ENCODE data around the gene NCKIPSD. TPM values are rescaled to one million over a fixed set of nuclear protein-coding genes. Genes with fewer than 3 reads are reported as not detected.

NCKIPSD gene
- total RNA-seq, 1 donor from 2014 or later: 26.3 TPM

DNA sequence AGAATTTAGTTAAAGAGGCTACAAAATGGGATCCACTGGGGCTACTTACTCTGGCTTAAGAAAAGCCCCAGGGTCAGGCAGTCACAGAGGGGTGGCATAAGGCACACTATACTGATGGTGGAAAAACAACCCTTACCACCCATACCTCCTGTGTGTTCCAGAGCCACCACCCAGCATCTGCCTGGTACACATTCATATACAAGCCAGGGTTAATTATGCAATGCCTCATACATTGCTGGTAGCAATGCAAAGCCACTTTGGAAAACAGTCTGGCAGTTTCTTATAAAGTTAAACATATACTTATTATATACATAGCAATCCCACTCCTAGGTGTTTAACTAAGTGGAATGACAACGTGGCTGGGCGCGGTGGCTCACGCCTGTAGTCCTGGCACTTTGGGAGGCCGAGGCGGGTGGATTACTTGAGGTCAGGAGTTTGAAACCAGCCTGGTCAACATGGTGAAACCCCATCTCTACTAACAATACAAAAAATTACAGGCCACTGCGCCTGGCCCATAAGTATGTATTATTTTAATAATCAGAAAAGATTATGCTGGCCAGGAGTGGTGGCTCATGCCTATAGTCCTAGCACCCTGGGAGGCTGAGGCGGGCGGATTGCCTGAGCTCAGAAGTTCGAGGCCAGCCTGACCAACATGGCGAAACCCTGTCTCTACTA, 15.2 kb upstream of the NCKIPSD start:
- H3K27me3 Mint-ChIP-seq (ENCODE audit: unreplicated experiment): no peaks in the 10 kb centered on the region
- no peak overlapping the region for H3K4me3 Mint-ChIP-seq (ENCODE audit: unreplicated experiment)
- TF ChIP-seq CTCF (IDR thresholded peaks at IDR 0.05): no peak
- no peak for DNase-seq (ENCODE audit: extremely low spot score, unreplicated experiment)
- H3K36me3 Mint-ChIP-seq (ENCODE audit: unreplicated experiment): peaks cover 23% of the 10 kb centered on the region
- no peaks in the 10 kb centered on the region for H3K9me3 Mint-ChIP-seq (ENCODE audit: unreplicated experiment)
- H3K4me1 Mint-ChIP-seq (ENCODE audit: unreplicated experiment): peaks cover 25% of the 10 kb centered on the region
- no peak overlapping the region for H3K27ac Mint-ChIP-seq (ENCODE audit: unreplicated experiment)

DNA sequence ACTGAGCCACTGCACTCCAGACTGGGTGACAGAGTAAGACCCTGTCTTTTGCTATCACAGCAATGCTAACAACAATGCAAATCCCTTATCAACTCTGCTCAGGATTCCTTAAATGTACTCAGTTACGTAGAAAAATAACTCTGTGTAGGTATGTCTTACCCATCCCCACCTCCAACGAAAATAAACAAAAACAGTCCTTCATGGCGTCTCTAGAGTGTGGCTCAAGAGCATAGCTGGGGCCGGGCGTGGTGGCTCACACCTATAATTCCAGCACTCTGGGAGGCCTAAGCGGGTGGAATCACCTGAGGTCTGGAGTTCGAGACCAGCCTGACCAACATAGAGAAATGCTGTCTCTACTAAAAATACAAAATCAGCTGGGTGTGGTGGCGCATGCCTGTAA, 13.2 kb upstream of the NCKIPSD start:
- TF ChIP-seq CTCF (IDR thresholded peaks at IDR 0.05): no peak
- Mint-ChIP-seq H3K4me3 (ENCODE audit: unreplicated experiment) (no peak overlapping the region), H3K27ac (ENCODE audit: unreplicated experiment) (no peak overlapping the region), H3K27me3 (ENCODE audit: unreplicated experiment) (no peaks in the 10 kb centered on the region), H3K4me1 (ENCODE audit: unreplicated experiment) (peaks cover 38% of the 10 kb centered on the region), H3K36me3 (ENCODE audit: unreplicated experiment) (peaks cover 24% of the 10 kb centered on the region), H3K9me3 (ENCODE audit: unreplicated experiment) (no peaks in the 10 kb centered on the region)
- DNase-seq (ENCODE audit: extremely low spot score, unreplicated experiment): no peak

- no peaks in the 10 kb centered on the region for H3K9me3 Mint-ChIP-seq (ENCODE audit: unreplicated experiment)
- H3K27ac Mint-ChIP-seq (ENCODE audit: unreplicated experiment): no peak overlapping the region
- DNase-seq (ENCODE audit: extremely low spot score, unreplicated experiment): no peak
- peaks cover 30% of the 10 kb centered on the region for H3K36me3 Mint-ChIP-seq (ENCODE audit: unreplicated experiment)
- peaks cover 46% of the 10 kb centered on the region for H3K4me1 Mint-ChIP-seq (ENCODE audit: unreplicated experiment)
- TF ChIP-seq CTCF (IDR thresholded peaks at IDR 0.05): no peak
- H3K4me3 Mint-ChIP-seq (ENCODE audit: unreplicated experiment): no peak overlapping the region
- no peaks in the 10 kb centered on the region for H3K27me3 Mint-ChIP-seq (ENCODE audit: unreplicated experiment)
Measured at GRCh38 chr3:48697952-48698351, 12.2 kb upstream of the NCKIPSD start.

GRCh38 chr3:48696601-48697000, 10.9 kb upstream of the NCKIPSD start:
- TF ChIP-seq CTCF (IDR thresholded peaks at IDR 0.05): no peak
- DNase-seq (ENCODE audit: extremely low spot score, unreplicated experiment): no peak
- H3K9me3 Mint-ChIP-seq (ENCODE audit: unreplicated experiment): no peaks in the 10 kb centered on the region
- peaks cover 31% of the 10 kb centered on the region for H3K36me3 Mint-ChIP-seq (ENCODE audit: unreplicated experiment)
- H3K27me3 Mint-ChIP-seq (ENCODE audit: unreplicated experiment): no peaks in the 10 kb centered on the region
- H3K4me3 Mint-ChIP-seq (ENCODE audit: unreplicated experiment): no peak overlapping the region
- peak overlapping the region; percentile 56 for H3K27ac Mint-ChIP-seq (ENCODE audit: unreplicated experiment)
- peaks cover 42% of the 10 kb centered on the region for H3K4me1 Mint-ChIP-seq (ENCODE audit: unreplicated experiment)

- no peak for DNase-seq (ENCODE audit: extremely low spot score, unreplicated experiment)
- Mint-ChIP-seq H3K4me3 (ENCODE audit: unreplicated experiment) (no peak overlapping the region), H3K27ac (ENCODE audit: unreplicated experiment) (peak overlapping the region; percentile 56), H3K36me3 (ENCODE audit: unreplicated experiment) (peaks cover 33% of the 10 kb centered on the region), H3K27me3 (ENCODE audit: unreplicated experiment) (no peaks in the 10 kb centered on the region), H3K9me3 (ENCODE audit: unreplicated experiment) (no peaks in the 10 kb centered on the region), H3K4me1 (ENCODE audit: unreplicated experiment) (peaks cover 42% of the 10 kb centered on the region)
- TF ChIP-seq CTCF (IDR thresholded peaks at IDR 0.05): no peak
Measured at GRCh38 chr3:48696156-48696555, 10.4 kb upstream of the NCKIPSD start.

Data from osteocyte (in vitro differentiated cells).